GM12878 (cell line): ENCODE measurements around the gene NUMBL. TPM values are rescaled to one million over a fixed set of nuclear protein-coding genes. Genes with fewer than 3 reads are reported as not detected.
"Not testable (repeated sequence)": the region's sequence is repeated elsewhere in the genome, so short reads cannot be mapped to it uniquely, and the experiment has no call there.

Experiments
- ATAC-seq: fragments of 200-7000 bp; cut with Tn5 transposase; 3 replicates; pipeline ENCODE4 v1.9.1; 2020; ENCODE audit warnings: mild to moderate bottlenecking, moderate library complexity
- BruUV-seq: library from RNA; stranded (reverse); fragments of 400-500 nt; replicated peaks from 2 replicates; lab custom pipeline; 2021; lab: Mats Ljungman, UMichigan
- CTCF ChIA-PET: fragments of 300-600 bp; sonication (Branson Sonifier 250); formaldehyde crosslinking; extraction: SDS; loops from one replicate; lab custom pipeline; 2021; ENCODE audit warnings: inconsistent platforms; lab: Yijun Ruan, JAX
- POLR2A ChIA-PET: fragments of 350-600 bp; formaldehyde crosslinking; extraction: SDS; loops from one replicate; lab custom pipeline; 2021; ENCODE audit warnings: inconsistent platforms; lab: Charles Lee
- RAD21 ChIA-PET: fragments of 300-600 bp; sonication (Branson Sonifier 250); formaldehyde crosslinking; loops from one replicate; lab custom pipeline; 2023; ENCODE audit warnings: antibody characterized with exemption; ENCODE audit not compliant: unreplicated experiment; lab: Charles Lee
- SMC1A ChIA-PET: fragments of 300-600 bp; sonication (Branson Sonifier 250); formaldehyde crosslinking; loops from one replicate; lab custom pipeline; 2023; ENCODE audit not compliant: unreplicated experiment, uncharacterized antibody; lab: Charles Lee
- DNase-seq: peaks from one replicate; pipeline ENCODE4 v3.0.0-alpha.2; 2011; ENCODE audit warnings: low read depth, low spot score
- FAIRE-seq: peaks from 3 replicates; lab custom pipeline; 2011; peaks lifted over from hg19 to GRCh38; lab: Jason Lieb, UNC
- H2AFZ ChIP-seq: 2 replicates; pipeline ENCODE4 v1.6.0; 2011; ENCODE audit warnings: low read depth, low read length, control low read depth; ENCODE audit not compliant: control insufficient read depth
- H3K27ac ChIP-seq: 2 replicates; pipeline ENCODE4 v1.5.1; 2011; ENCODE audit warnings: control low read depth; ENCODE audit not compliant: control insufficient read depth, insufficient read depth
- H3K27me3 ChIP-seq, 2 experiments: replicated peaks in 1 of 2; 2 replicates each; pipeline versions ENCODE4 v1.6.0 to v1.6.1; 2011; ENCODE audit warnings: low read length in 1 of 2; ENCODE audit not compliant: control insufficient read depth in 2 of 2, insufficient read depth in 2 of 2
- H3K36me3 ChIP-seq, 2 experiments: 2 replicates each; pipeline ENCODE4 v1.5.1; 2011; ENCODE audit warnings: low read length in 1 of 2; ENCODE audit not compliant: control insufficient read depth in 2 of 2, insufficient read depth in 2 of 2
- H3K4me1 ChIP-seq: 2 replicates; pipeline ENCODE4 v1.6.1; 2011; ENCODE audit warnings: mild to moderate bottlenecking, low read length, moderate library complexity, mixed read lengths; ENCODE audit not compliant: control insufficient read depth, insufficient read depth
- H3K4me2 ChIP-seq: 2 replicates; pipeline ENCODE4 v1.6.0; 2011; ENCODE audit warnings: control low read depth; ENCODE audit not compliant: control insufficient read depth, insufficient read depth
- H3K4me3 ChIP-seq: fragments of 200-600 bp; sonication (generic); 2 replicates; pipeline ENCODE4 v1.5.1; 2016
- H3K79me2 ChIP-seq: 2 replicates; pipeline ENCODE4 v1.6.0; 2011; ENCODE audit warnings: low read length; ENCODE audit not compliant: control insufficient read depth, insufficient read depth
- H3K9ac ChIP-seq: 2 replicates; pipeline ENCODE4 v1.8.0; 2011; ENCODE audit warnings: low read length, control low read depth, mixed read lengths; ENCODE audit not compliant: control insufficient read depth, insufficient read depth
- H3K9me3 ChIP-seq: replicated peaks from 3 replicates; pipeline ENCODE4 v1.5.1; 2011; ENCODE audit warnings: mild to moderate bottlenecking, low read length; ENCODE audit not compliant: control insufficient read depth, insufficient read depth
- H4K20me1 ChIP-seq: 2 replicates; pipeline ENCODE4 v1.6.0; 2011; ENCODE audit not compliant: control insufficient read depth, insufficient read depth
- FOS ChIP-seq: IDR thresholded peaks from 3 replicates; pipeline ENCODE4 v1.6.1; 2011; ENCODE audit warnings: borderline replicate concordance; ENCODE audit not compliant: insufficient read length; ENCODE audit errors: extremely low read depth
- NFYB ChIP-seq: IDR thresholded peaks from 2 replicates; pipeline ENCODE4 v1.6.1; 2011; ENCODE audit warnings: low read depth, mild to moderate bottlenecking, low read length, improper control_type of control experiment, moderate library complexity; ENCODE audit not compliant: insufficient read depth
- RAD51 ChIP-seq: fragments of 450-650 bp; IDR thresholded peaks from 2 replicates; pipeline ENCODE4 v1.6.1; 2016; ENCODE audit warnings: moderate library complexity, mild to moderate bottlenecking, inconsistent platforms
- USF1 ChIP-seq: IDR thresholded peaks from 2 replicates; pipeline ENCODE4 v1.6.1; 2011; ENCODE audit warnings: borderline replicate concordance, low read depth, mild to moderate bottlenecking, moderate library complexity, mixed read lengths, low read length; ENCODE audit not compliant: insufficient read depth; ENCODE audit errors: extremely low read length
- WGBS: methylation state at CpG from one replicate; pipeline ENCODE4 v1.1.6; 2016; ENCODE audit warnings: low lambda C conversion rate; ENCODE audit not compliant: insufficient replicate concordance, insufficient coverage; ENCODE audit errors: missing lambda C conversion rate; 5-methylcytosine and 5-hydroxymethylcytosine counted together
- in situ Hi-C: fragments of 300-500 bp; cut with MboI; formaldehyde crosslinking; loops from 9 replicates; pipeline ENCODE4 v1.14.3; 2018; ENCODE audit warnings: mixed read lengths
- intact Hi-C: fragments of 100-400 bp; cut with micrococcal nuclease; formaldehyde crosslinking; loops from one replicate; pipeline ENCODE4 v1.14.2; 2022; ENCODE audit not compliant: unreplicated experiment
- polyA plus RNA-seq, 11 experiments: library from polyadenylated mRNA; depleted of rRNA in 4 of 11; unstranded in 6 of 11; stranded (reverse) in 5 of 11; fragments of >200 nt; fragmentation: Nextera tagmentation in 4 of 11; fragmentation: Illumina TruSeq in 1 of 11; extraction: Ambion mirVana in 4 of 11; extraction: Trizol in 1 of 11; gene quantifications; 1 replicate in 1 of 11; 2 replicates in 10 of 11; pipeline versions ENCODE4 v1.2.1 to v1.2.3, GENCODE V29; 2011 to 2016; ENCODE audit warnings: inconsistent platforms in 2 of 11, missing spikeins in 2 of 11, low read depth in 1 of 11
- total RNA-seq, 4 experiments: library from RNA; depleted of rRNA in 3 of 4; stranded (reverse); fragments of >200 nt in 3 of 4; fragmentation: Illumina TruSeq in 1 of 4; extraction: Trizol in 1 of 4; gene quantifications; 2 replicates each; pipeline versions ENCODE4 v1.2.1 to v1.2.3, GENCODE V29; 2013 to 2021

The NUMBL gene
- total and polyA plus RNA-seq, 10 of the 15 experiments (the other 5 are each of a cell fraction or from before 2014, with no cell fraction given): 0.16 to 9.4 (median 1.9) TPM

GRCh38 chr19:40649903-40650675 is 40.4 kb downstream of the NUMBL start:
- POLR2A ChIA-PET, H3K4me2 ChIP-seq, H4K20me1 ChIP-seq, H3K9ac ChIP-seq, H3K27me3 ChIP-seq, H3K4me1 ChIP-seq, H3K27ac ChIP-seq, H3K36me3 ChIP-seq, H2AFZ ChIP-seq, intact Hi-C loops, FAIRE-seq, DNase-seq, BruUV-seq, H3K9me3 ChIP-seq, H3K79me2 ChIP-seq, RAD21 ChIA-PET, H3K4me3 ChIP-seq: not testable (repeated sequence)
- peak; percentile 11 for TF ChIP-seq FOS
- peak; percentile 41 for TF ChIP-seq USF1
- peak; percentile 94 for TF ChIP-seq NFYB
- TF ChIP-seq RAD51: peak; percentile 53; the same call in 1 of the 2 replicates
- ChIA-PET SMC1A (interaction anchor here (2.0 kb wide), 1 partner anchor 15 kb away, joined by 7 read pairs; no protein-coding TSS in a partner anchor), CTCF (interaction anchor here (2.0 kb wide), 1 partner anchor 16 kb away, joined by 10 read pairs; no protein-coding TSS in a partner anchor)
- in situ Hi-C loops: loop anchor here (10.0 kb wide), 1 partner anchor 505 kb away; no protein-coding TSS in a partner anchor
- WGBS: 72% methylated on average over 9 of the region's 9 CpGs
- ATAC-seq: peak; percentile 46
